ENCODE measurements around the gene ARID3A. TPM values are rescaled to one million over a fixed set of nuclear protein-coding genes. Genes with fewer than 3 reads are reported as not detected.

ARID3A gene
- polyA plus RNA-seq, 2 donors, result 1.3 to 5.2 TPM

- no peak overlapping the region for H3K4me3 ChIP-seq (ENCODE audit: low read depth in 1 of 2, low read length in 2 of 2)
- 3 to 4% methylated on average over 47 to 58 of the region's 58 CpGs for WGBS, 2 donors
- H3K36me3 ChIP-seq (ENCODE audit: control insufficient read depth in 2 of 2, insufficient read depth in 2 of 2, low read length in 1 of 2), result no peaks in the 10 kb centered on the region
- peaks cover 0 to 17% of the 10 kb centered on the region in 2 donors for H3K27me3 ChIP-seq (ENCODE audit: control insufficient read depth in 1 of 2, insufficient read depth in 2 of 2, low read length in 2 of 2)
- no peaks in the 10 kb centered on the region for H3K9me3 ChIP-seq (ENCODE audit: control insufficient read depth in 2 of 2, insufficient read depth in 1 of 2, low read depth in 1 of 2, low read length in 1 of 2)
- no peak overlapping the region for H3K27ac ChIP-seq (ENCODE audit: low read depth in 2 of 2, low read length in 1 of 2)
- peaks cover 12 to 17% of the 10 kb centered on the region in 2 donors for H3K4me1 ChIP-seq (ENCODE audit: control insufficient read depth in 2 of 2, insufficient read depth in 2 of 2, low read length in 1 of 2)
These were observed 7.2 kb upstream of the ARID3A start for GRCh38 chr19:918481-919198.

- Histone ChIP-seq H3K4me3 (ENCODE audit: low read depth in 1 of 2, low read length in 2 of 2) (peak overlapping the region; percentile 10 to 34), H3K27me3 (ENCODE audit: control insufficient read depth in 1 of 2, insufficient read depth in 2 of 2, low read length in 2 of 2) (peaks cover 0 to 17% of the 10 kb centered on the region in 2 donors), H3K36me3 (ENCODE audit: control insufficient read depth in 2 of 2, insufficient read depth in 2 of 2, low read length in 1 of 2) (no peaks in the 10 kb centered on the region), H3K4me1 (ENCODE audit: control insufficient read depth in 2 of 2, insufficient read depth in 2 of 2, low read length in 1 of 2) (peaks cover 12 to 17% of the 10 kb centered on the region in 2 donors), H3K9me3 (ENCODE audit: control insufficient read depth in 2 of 2, insufficient read depth in 1 of 2, low read depth in 1 of 2, low read length in 1 of 2) (no peaks in the 10 kb centered on the region), H3K27ac (ENCODE audit: low read depth in 2 of 2, low read length in 1 of 2) (no peak overlapping the region)
- 2 to 3% methylated on average over 64 to 68 of the region's 68 CpGs for WGBS, 2 donors
These were observed 6.4 kb upstream of the ARID3A start for GRCh38 chr19:919199-920050.

GRCh38 chr19:920051-920864 lies 5.6 kb upstream of the ARID3A start:
- peak overlapping the region; percentile 31 to 34 for H3K4me3 ChIP-seq (ENCODE audit: low read depth in 1 of 2, low read length in 2 of 2)
- peaks cover 0 to 17% of the 10 kb centered on the region in 2 donors for H3K27me3 ChIP-seq (ENCODE audit: control insufficient read depth in 1 of 2, insufficient read depth in 2 of 2, low read length in 2 of 2)

GRCh38 chr19:924553-925086 lies 1.2 kb upstream of the ARID3A start:
- H3K36me3 ChIP-seq (ENCODE audit: control insufficient read depth in 2 of 2, insufficient read depth in 2 of 2, low read length in 1 of 2), result peaks cover 0 to 1% of the 10 kb centered on the region in 2 donors
- WGBS, 2 donors, result 10 to 22% methylated on average over 19 to 31 of the region's 31 CpGs

More at GRCh38 chr19:920051-920864, 5.6 kb upstream of the ARID3A start:
- Histone ChIP-seq H3K9me3 (ENCODE audit: control insufficient read depth in 2 of 2, insufficient read depth in 1 of 2, low read depth in 1 of 2, low read length in 1 of 2) (no peaks in the 10 kb centered on the region), H3K27ac (ENCODE audit: low read depth in 2 of 2, low read length in 1 of 2) (no peak overlapping the region), H3K36me3 (ENCODE audit: control insufficient read depth in 2 of 2, insufficient read depth in 2 of 2, low read length in 1 of 2) (no peaks in the 10 kb centered on the region), H3K4me1 (ENCODE audit: control insufficient read depth in 2 of 2, insufficient read depth in 2 of 2, low read length in 1 of 2) (peaks cover 15 to 21% of the 10 kb centered on the region in 2 donors)
- 1% methylated on average over 70 to 84 of the region's 84 CpGs for WGBS, 2 donors

GRCh38 chr19:925087-925525 lies 729 bp upstream of the ARID3A start:
- H3K27me3 ChIP-seq (ENCODE audit: control insufficient read depth in 1 of 2, insufficient read depth in 2 of 2, low read length in 2 of 2), result no peaks in the 10 kb centered on the region
- peaks cover 7 to 8% of the 10 kb centered on the region in 2 donors for H3K4me1 ChIP-seq (ENCODE audit: control insufficient read depth in 2 of 2, insufficient read depth in 2 of 2, low read length in 1 of 2)
- WGBS, 2 donors, result 0 to 1% methylated on average over 33 to 39 of the region's 39 CpGs
- H3K27ac ChIP-seq (ENCODE audit: low read depth in 2 of 2, low read length in 1 of 2), result peak overlapping the region; percentile 37 to 79
- peak overlapping the region; percentile 81 to 83 for H3K4me3 ChIP-seq (ENCODE audit: low read depth in 1 of 2, low read length in 2 of 2)
- peaks cover 0 to 4% of the 10 kb centered on the region in 2 donors for H3K36me3 ChIP-seq (ENCODE audit: control insufficient read depth in 2 of 2, insufficient read depth in 2 of 2, low read length in 1 of 2)
- no peaks in the 10 kb centered on the region for H3K9me3 ChIP-seq (ENCODE audit: control insufficient read depth in 2 of 2, insufficient read depth in 1 of 2, low read depth in 1 of 2, low read length in 1 of 2)

More at GRCh38 chr19:924553-925086, 1.2 kb upstream of the ARID3A start:
- Histone ChIP-seq H3K4me1 (ENCODE audit: control insufficient read depth in 2 of 2, insufficient read depth in 2 of 2, low read length in 1 of 2) (peaks cover 9% of the 10 kb centered on the region in 2 donors), H3K9me3 (ENCODE audit: control insufficient read depth in 2 of 2, insufficient read depth in 1 of 2, low read depth in 1 of 2, low read length in 1 of 2) (no peaks in the 10 kb centered on the region), H3K4me3 (ENCODE audit: low read depth in 1 of 2, low read length in 2 of 2) (peak overlapping the region; percentile 81 to 83), H3K27me3 (ENCODE audit: control insufficient read depth in 1 of 2, insufficient read depth in 2 of 2, low read length in 2 of 2) (peaks cover 0 to 2% of the 10 kb centered on the region in 2 donors), H3K27ac (ENCODE audit: low read depth in 2 of 2, low read length in 1 of 2) (no peak overlapping the region)

GRCh38 chr19:926323-926588 lies 421 bp downstream of the ARID3A start:
- H3K4me3 ChIP-seq (ENCODE audit: low read depth in 1 of 2, low read length in 2 of 2), result peak overlapping the region; percentile 81 to 83
- H3K36me3 ChIP-seq (ENCODE audit: control insufficient read depth in 2 of 2, insufficient read depth in 2 of 2, low read length in 1 of 2), result peaks cover 0 to 4% of the 10 kb centered on the region in 2 donors
- peaks cover 3 to 5% of the 10 kb centered on the region in 2 donors for H3K4me1 ChIP-seq (ENCODE audit: control insufficient read depth in 2 of 2, insufficient read depth in 2 of 2, low read length in 1 of 2)
- no peaks in the 10 kb centered on the region for H3K9me3 ChIP-seq (ENCODE audit: control insufficient read depth in 2 of 2, insufficient read depth in 1 of 2, low read depth in 1 of 2, low read length in 1 of 2)
- 0% methylated on average over 21 of the region's 21 CpGs for WGBS, 2 donors
- no peaks in the 10 kb centered on the region for H3K27me3 ChIP-seq (ENCODE audit: control insufficient read depth in 1 of 2, insufficient read depth in 2 of 2, low read length in 2 of 2)
- H3K27ac ChIP-seq (ENCODE audit: low read depth in 2 of 2, low read length in 1 of 2), result peak overlapping the region; percentile 67 to 79

GRCh38 chr19:926589-927350 lies 935 bp downstream of the ARID3A start:
- Histone ChIP-seq H3K36me3 (ENCODE audit: control insufficient read depth in 2 of 2, insufficient read depth in 2 of 2, low read length in 1 of 2) (peaks cover 0 to 4% of the 10 kb centered on the region in 2 donors), H3K27ac (ENCODE audit: low read depth in 2 of 2, low read length in 1 of 2) (peak overlapping the region; percentile 67 to 79)
- WGBS, 2 donors, result 1 to 2% methylated on average over 49 to 52 of the region's 52 CpGs

GRCh38 chr19:927351-927779 lies 1.5 kb downstream of the ARID3A start:
- WGBS, 2 donors, result 19 to 21% methylated on average over 15 of the region's 15 CpGs
- Histone ChIP-seq H3K9me3 (ENCODE audit: control insufficient read depth in 2 of 2, insufficient read depth in 1 of 2, low read depth in 1 of 2, low read length in 1 of 2) (no peaks in the 10 kb centered on the region), H3K4me1 (ENCODE audit: control insufficient read depth in 2 of 2, insufficient read depth in 2 of 2, low read length in 1 of 2) (peaks cover 3 to 9% of the 10 kb centered on the region in 2 donors), H3K27me3 (ENCODE audit: control insufficient read depth in 1 of 2, insufficient read depth in 2 of 2, low read length in 2 of 2) (no peaks in the 10 kb centered on the region), H3K4me3 (ENCODE audit: low read depth in 1 of 2, low read length in 2 of 2) (peak overlapping the region in 1 of 2 donors; percentile 83), H3K36me3 (ENCODE audit: control insufficient read depth in 2 of 2, insufficient read depth in 2 of 2, low read length in 1 of 2) (peaks cover 0 to 4% of the 10 kb centered on the region in 2 donors), H3K27ac (ENCODE audit: low read depth in 2 of 2, low read length in 1 of 2) (peak overlapping the region; percentile 26 to 35)

More at GRCh38 chr19:926589-927350, 935 bp downstream of the ARID3A start:
- Histone ChIP-seq H3K4me1 (ENCODE audit: control insufficient read depth in 2 of 2, insufficient read depth in 2 of 2, low read length in 1 of 2) (peaks cover 3 to 5% of the 10 kb centered on the region in 2 donors), H3K4me3 (ENCODE audit: low read depth in 1 of 2, low read length in 2 of 2) (peak overlapping the region; percentile 81 to 83), H3K9me3 (ENCODE audit: control insufficient read depth in 2 of 2, insufficient read depth in 1 of 2, low read depth in 1 of 2, low read length in 1 of 2) (no peaks in the 10 kb centered on the region), H3K27me3 (ENCODE audit: control insufficient read depth in 1 of 2, insufficient read depth in 2 of 2, low read length in 2 of 2) (no peaks in the 10 kb centered on the region)

All from esophagus (tissue), 2 donors.